GM12865 (cell line): ENCODE measurements around the gene UCN3.

Experiments used
- DNase-seq: peaks from one replicate; pipeline ENCODE4 v3.0.0; 2010; ENCODE audit warnings: low read depth
- H3K4me3 ChIP-seq: 2 replicates; pipeline ENCODE4 v1.5.1; 2011; ENCODE audit warnings: mild to moderate bottlenecking, low read depth, low read length, control low read depth
- CTCF ChIP-seq: IDR thresholded peaks from 2 replicates; pipeline ENCODE4 v1.5.1; 2011; ENCODE audit warnings: low read length, control low read depth, low read depth, inconsistent platforms; ENCODE audit not compliant: insufficient read depth; ENCODE audit errors: missing control alignments

Gene UCN3

GRCh38 chr10:5334196-5334880 lies 30.4 kb upstream of the UCN3 start:
- no peak for DNase-seq
- TF ChIP-seq CTCF, result no peak
- no peak overlapping the region for H3K4me3 ChIP-seq

- H3K4me3 ChIP-seq, result no peak overlapping the region
- no peak for DNase-seq
- no peak for TF ChIP-seq CTCF
Observed at GRCh38 chr10:5338010-5338409, 26.8 kb upstream of the UCN3 start.

- no peak overlapping the region for H3K4me3 ChIP-seq
- no peak for DNase-seq
- no peak for TF ChIP-seq CTCF
Observed at GRCh38 chr10:5343092-5343491, 21.7 kb upstream of the UCN3 start.

GRCh38 chr10:5343561-5343960 lies 21.2 kb upstream of the UCN3 start:
- no peak overlapping the region for H3K4me3 ChIP-seq
- peak; percentile 30 for DNase-seq
- TF ChIP-seq CTCF, result no peak

- no peak for TF ChIP-seq CTCF
- no peak overlapping the region for H3K4me3 ChIP-seq
- DNase-seq, result no peak
Observed at GRCh38 chr10:5343979-5344378, 20.8 kb upstream of the UCN3 start.

- TF ChIP-seq CTCF, result no peak
- no peak overlapping the region for H3K4me3 ChIP-seq
- no peak for DNase-seq
Observed at GRCh38 chr10:5344746-5345145, 20.0 kb upstream of the UCN3 start.

- DNase-seq, result no peak
- no peak for TF ChIP-seq CTCF
- no peak overlapping the region for H3K4me3 ChIP-seq
Observed at GRCh38 chr10:5346881-5347280, 17.9 kb upstream of the UCN3 start.
